ENCODE data around the gene MYBPC1. TPM values are rescaled to one million over a fixed set of nuclear protein-coding genes. Genes with fewer than 3 reads are reported as not detected.

MYBPC1 gene
- total RNA-seq, 1 experiment from 2014 or later, result not detected

DNA sequence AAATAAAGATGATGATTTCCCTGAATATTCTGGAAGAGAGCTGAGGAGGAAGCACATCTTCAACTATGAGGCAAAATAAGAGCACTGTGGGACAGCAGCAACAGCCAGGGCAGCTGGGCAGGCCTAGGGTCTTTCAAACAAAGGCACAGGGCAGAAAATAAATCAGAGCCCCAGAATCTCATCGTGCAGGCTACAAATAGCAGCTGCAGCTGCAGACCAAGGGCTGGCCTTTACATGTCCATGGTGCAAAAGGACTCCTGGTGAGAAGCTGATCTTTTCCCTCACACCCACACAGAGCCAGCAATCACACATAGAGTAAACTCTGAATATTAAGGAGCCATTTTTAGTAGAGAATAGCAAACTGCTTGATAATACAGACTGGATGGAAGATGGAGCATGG lies 13.6 kb upstream of the MYBPC1 start:
- Histone ChIP-seq H3K9me3 (ENCODE audit: control insufficient read depth, low read depth, low read length) (no peaks in the 10 kb centered on the region), H4K8ac (replicated peaks; ENCODE audit: insufficient read length, low read depth, low read length) (no peak overlapping the region), H3K79me1 (ENCODE audit: insufficient read depth, low read depth, low read length, poor library complexity, severe bottlenecking) (no peaks in the 10 kb centered on the region), H3K18ac (ENCODE audit: insufficient read length, low read depth, low read length) (no peak overlapping the region), H3K23ac (ENCODE audit: insufficient read length, low read depth, low read length) (no peak overlapping the region), H2AFZ (ENCODE audit: low read length) (no peak overlapping the region), H2BK12ac (ENCODE audit: insufficient read length, low read depth, low read length) (no peak overlapping the region), H3K27me3 (ENCODE audit: insufficient read depth, low read length) (no peaks in the 10 kb centered on the region), H2BK120ac (ENCODE audit: low read depth, low read length, poor library complexity, severe bottlenecking) (no peak overlapping the region), H4K5ac (ENCODE audit: insufficient read length, low read depth, low read length) (no peak overlapping the region), H3K56ac (ENCODE audit: insufficient read length, low read depth, low read length) (no peak overlapping the region), H3K4ac (ENCODE audit: low read depth, low read length) (no peak overlapping the region), H3K23me2 (ENCODE audit: insufficient read length, low read depth, low read length, poor library complexity, severe bottlenecking) (no peaks in the 10 kb centered on the region), H2BK20ac (ENCODE audit: low read depth, low read length, poor library complexity, severe bottlenecking) (no peak overlapping the region), H4K20me1 (ENCODE audit: control insufficient read depth, insufficient read depth, insufficient read length) (no peaks in the 10 kb centered on the region), H2BK5ac (ENCODE audit: insufficient read length, low read length) (no peak overlapping the region), H2AK5ac (ENCODE audit: insufficient read length, low read length) (no peak overlapping the region), H3K14ac (ENCODE audit: insufficient read depth, low read length) (no peak overlapping the region), H2BK15ac (ENCODE audit: low read depth, low read length) (no peak overlapping the region), H3K27ac (ENCODE audit: insufficient read length, low read depth, low read length) (no peak overlapping the region), H3T11ph (ENCODE audit: low read length) (no peak overlapping the region), H3K79me2 (ENCODE audit: insufficient read depth, low read length) (no peaks in the 10 kb centered on the region), H3K9ac (ENCODE audit: extremely low read depth, insufficient read length, low read length) (no peak overlapping the region), H3K4me2 (ENCODE audit: insufficient read depth, insufficient read length, low read length) (no peak overlapping the region), H4K91ac (ENCODE audit: insufficient read length, low read depth, low read length) (no peak overlapping the region), H3K4me1 (ENCODE audit: insufficient read depth, low read length) (no peaks in the 10 kb centered on the region; the same call in none of the 2 replicates)
- Mint-ChIP-seq H3K27ac (peak overlapping the region; percentile 18 to 88 (median 77); a peak in 5 of 7 replicates), H3K4me1 (peaks cover 14 to 20% of the 10 kb centered on the region in 2 experiments), H3K4me3 (no peak overlapping the region), H3K9me3 (no peaks in the 10 kb centered on the region), H3K27me3 (ENCODE audit: low read depth) (no peaks in the 10 kb centered on the region), H3K36me3 (ENCODE audit: insufficient read depth in 1 of 3, low read depth in 3 of 3) (no peaks in the 10 kb centered on the region)
- no peak for DNase-seq
- WGBS (ENCODE audit: extremely low coverage, insufficient read length, low lambda C conversion rate), result no CpG with 5 or more reads among the region's 1 CpG
- TF ChIP-seq, protein P1, sequence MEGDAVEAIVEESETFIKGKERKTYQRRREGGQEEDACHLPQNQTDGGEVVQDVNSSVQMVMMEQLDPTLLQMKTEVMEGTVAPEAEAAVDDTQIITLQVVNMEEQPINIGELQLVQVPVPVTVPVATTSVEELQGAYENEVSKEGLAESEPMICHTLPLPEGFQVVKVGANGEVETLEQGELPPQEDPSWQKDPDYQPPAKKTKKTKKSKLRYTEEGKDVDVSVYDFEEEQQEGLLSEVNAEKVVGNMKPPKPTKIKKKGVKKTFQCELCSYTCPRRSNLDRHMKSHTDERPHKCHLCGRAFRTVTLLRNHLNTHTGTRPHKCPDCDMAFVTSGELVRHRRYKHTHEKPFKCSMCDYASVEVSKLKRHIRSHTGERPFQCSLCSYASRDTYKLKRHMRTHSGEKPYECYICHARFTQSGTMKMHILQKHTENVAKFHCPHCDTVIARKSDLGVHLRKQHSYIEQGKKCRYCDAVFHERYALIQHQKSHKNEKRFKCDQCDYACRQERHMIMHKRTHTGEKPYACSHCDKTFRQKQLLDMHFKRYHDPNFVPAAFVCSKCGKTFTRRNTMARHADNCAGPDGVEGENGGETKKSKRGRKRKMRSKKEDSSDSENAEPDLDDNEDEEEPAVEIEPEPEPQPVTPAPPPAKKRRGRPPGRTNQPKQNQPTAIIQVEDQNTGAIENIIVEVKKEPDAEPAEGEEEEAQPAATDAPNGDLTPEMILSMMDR (conservative IDR thresholded peaks at IDR 0.05), result no peak
